Stimulated activated CD4-positive, alpha-beta T cell treated with anti-CD3 and anti-CD28 coated beads, Interleukin-2, amount 100 ng/mL, for 48 hours (primary cell): ENCODE data around the gene SDC3.

Experiments
- DNase-seq, 2 donors: peaks; one replicate each; pipeline ENCODE4 v3.0.0-alpha.2; 2020

The SDC3 gene

GRCh38 chr1:30887485-30888315, 20.9 kb downstream of the SDC3 start:
- DNase-seq = no peak

- no peak for DNase-seq
Measured at GRCh38 chr1:30886710-30887428, 21.7 kb downstream of the SDC3 start.

DNA sequence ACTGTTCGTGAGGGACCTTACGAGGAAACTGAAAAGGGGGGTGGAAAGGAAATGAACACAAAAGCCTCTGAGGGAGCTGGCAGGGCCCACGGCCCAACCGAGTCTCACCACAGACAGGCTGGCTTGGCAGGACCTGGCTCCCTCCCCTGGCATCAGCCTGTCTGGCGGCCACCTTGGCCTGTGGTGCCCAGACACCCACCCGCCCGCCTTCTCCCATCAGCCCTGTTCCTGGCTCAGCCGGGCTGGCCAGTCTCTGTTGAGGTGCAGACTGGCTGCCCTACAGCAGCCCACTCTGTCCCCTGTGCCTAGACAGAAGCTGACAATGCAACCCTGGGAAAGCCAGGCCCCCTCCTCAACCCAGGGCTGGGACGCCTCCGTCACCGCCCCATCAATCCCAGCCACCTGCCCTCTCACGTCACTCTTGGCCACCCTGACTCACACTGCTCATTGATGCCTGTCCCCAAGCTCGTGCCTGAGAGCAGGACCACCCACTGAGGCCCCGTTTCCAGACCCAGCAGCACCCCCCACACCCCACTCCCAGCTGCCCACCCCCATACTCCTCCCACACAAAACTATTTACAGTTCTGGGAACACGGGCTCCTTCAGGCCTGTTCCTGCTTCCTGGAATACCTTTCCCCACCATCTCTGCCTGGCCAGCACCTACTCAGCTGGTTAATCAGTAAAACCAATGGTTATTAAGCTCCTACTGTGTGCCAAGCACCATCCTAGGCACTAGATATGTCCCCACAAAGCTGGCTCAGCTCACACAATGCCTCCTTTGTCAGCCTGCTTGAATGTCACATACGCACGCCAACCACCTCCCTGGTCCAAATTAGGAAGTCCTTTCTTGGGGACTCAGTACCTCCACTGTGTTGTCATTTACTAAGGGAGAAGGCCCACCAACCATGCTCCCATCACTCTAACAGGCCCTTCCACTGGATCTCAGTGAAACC, 22.7 kb downstream of the SDC3 start:
- no peak for DNase-seq

DNA sequence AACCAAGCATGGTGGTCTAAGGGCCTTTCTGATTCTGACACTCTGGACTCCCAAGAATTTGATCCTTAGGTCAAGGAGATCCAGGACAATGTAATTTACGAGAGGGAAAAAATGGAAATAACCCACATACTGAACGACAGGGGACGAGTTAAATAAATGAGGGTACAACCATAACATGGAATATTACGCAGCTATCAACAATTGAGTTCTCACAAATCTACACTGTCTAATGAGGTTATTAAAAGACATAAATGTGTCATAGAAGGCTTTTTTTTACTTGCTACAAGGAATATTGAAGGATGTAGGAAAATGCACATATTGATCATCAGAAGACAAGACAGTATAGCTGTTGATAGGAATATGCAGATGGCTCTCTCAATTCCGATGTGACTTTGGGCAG, 23.8 kb downstream of the SDC3 start:
- no peak for DNase-seq

- no peak for DNase-seq
Measured at GRCh38 chr1:30883389-30884172, 25.0 kb downstream of the SDC3 start.

DNA sequence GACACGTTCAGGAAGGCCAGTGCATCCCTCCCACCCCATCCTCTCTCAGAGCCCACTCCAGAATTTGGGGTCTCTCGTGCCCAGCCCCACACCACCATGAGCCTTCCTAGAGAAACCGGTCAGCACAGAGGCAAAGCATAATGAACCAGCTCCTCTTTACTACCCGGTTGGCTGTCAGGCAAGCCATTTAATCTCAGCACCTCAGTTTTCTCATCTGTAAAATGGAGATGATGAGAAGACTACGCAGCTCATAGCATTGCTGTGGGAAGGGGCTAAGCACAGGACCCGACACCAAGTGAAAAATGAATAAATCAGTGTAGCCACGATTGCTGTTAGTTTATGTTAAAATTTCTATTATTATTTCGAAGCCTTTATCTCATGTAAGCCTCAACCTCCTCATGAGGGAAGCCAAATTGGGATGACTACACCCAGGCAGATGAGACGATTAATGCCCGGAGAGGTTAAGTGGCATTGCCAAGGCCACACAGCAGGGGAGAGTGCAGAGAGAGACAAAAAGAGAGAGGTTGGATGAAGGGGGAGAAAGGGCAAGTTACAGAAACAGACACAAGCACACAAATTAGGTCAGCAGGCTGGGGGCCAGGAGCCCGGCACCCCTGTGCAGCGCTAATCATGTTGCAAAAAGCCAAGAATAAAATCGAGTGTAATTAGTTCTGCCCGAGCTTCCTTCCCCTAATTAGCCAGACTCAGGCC, 25.7 kb downstream of the SDC3 start:
- no peak for DNase-seq

GRCh38 chr1:30881319-30882181, 27.0 kb downstream of the SDC3 start:
- no peak for DNase-seq

GRCh38 chr1:30880678-30881318, 27.8 kb downstream of the SDC3 start:
- DNase-seq = no peak

- DNase-seq = no peak
Measured at GRCh38 chr1:30879940-30880677, 28.4 kb downstream of the SDC3 start.

GRCh38 chr1:30879126-30879786, 29.3 kb downstream of the SDC3 start:
- DNase-seq = no peak

DNA sequence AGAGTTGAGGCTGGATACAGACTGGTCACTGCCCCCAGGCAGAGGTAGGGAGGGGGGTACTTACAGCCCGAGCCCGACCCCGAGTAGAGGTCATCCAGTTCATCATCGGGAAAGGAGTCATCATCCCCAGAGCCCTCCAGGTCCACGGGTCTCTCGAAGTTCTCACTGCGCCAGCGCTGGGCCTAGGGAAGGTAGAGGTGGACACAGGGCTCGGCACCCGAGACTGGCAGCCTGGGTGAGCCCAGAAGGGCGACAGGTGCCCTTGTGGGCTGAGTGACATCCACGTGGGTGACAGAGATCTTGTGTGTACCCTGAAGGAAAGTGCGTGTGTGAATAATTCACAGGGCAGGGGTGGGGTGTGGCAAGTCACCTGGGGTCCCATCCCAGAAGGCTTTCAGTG, 30.0 kb downstream of the SDC3 start:
- no peak for DNase-seq

GRCh38 chr1:30878016-30878415, 30.5 kb downstream of the SDC3 start:
- DNase-seq = no peak

- DNase-seq = no peak
Measured at GRCh38 chr1:30877205-30877912, 31.2 kb downstream of the SDC3 start.

DNA sequence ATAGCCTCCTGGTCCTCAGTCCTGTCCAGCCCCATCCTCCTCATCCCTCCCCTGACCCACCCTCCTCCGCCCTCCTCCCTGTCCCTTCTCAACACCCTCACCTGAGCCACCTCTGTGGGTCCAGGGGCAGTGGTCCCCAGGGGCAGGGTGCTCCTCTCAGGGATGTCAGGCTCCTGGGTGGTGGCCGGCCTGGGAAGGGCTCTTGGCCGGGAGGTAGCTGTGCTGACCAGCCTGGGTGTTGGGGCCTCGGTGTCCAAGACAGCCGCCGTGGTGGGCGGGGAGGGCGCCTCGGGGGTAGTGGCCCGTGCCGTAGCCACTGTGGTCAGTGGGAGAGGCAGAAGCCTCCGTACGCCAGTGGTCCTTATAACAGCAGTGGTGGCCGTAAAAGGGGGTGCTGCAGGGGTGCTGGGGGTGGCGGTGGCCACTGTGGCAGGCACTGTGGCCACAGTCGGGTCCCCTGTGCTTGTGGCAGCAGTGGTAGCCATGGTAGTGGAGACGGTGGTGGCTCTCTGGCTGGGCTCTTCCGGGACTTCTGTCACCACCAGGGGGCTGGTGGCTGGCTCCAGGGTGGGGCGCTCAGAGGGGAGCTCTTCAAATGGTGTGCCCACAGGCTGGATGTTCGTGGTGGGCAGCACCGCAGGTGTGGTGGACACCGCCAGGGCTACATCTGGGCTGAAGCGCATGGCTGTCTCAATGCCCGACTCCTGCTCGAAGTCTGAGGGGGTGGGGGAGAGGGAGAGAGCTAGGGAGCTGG, 31.9 kb downstream of the SDC3 start:
- DNase-seq = no peak

GRCh38 chr1:30875916-30876315, 32.6 kb downstream of the SDC3 start:
- DNase-seq = no peak

DNA sequence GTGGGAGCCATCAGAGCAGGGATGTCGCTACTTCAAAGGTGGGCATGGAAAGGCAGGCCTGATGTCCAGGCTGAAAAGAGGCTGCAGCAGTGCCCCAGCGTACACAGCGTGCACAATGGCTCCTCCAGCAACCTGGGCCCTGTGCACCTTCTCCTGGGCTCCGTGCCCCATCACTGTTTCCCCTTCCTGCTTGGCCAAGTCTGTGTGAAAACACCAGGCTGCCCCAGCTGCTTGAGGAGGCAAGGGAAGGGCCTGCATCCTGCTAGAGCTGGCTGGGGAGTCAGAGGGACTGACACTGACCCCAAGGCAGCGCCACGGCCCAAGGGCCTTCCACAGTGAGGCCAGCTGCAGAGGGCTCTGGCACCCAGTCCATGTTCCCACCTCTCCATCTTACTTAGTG, 33.4 kb downstream of the SDC3 start:
- no peak for DNase-seq

DNA sequence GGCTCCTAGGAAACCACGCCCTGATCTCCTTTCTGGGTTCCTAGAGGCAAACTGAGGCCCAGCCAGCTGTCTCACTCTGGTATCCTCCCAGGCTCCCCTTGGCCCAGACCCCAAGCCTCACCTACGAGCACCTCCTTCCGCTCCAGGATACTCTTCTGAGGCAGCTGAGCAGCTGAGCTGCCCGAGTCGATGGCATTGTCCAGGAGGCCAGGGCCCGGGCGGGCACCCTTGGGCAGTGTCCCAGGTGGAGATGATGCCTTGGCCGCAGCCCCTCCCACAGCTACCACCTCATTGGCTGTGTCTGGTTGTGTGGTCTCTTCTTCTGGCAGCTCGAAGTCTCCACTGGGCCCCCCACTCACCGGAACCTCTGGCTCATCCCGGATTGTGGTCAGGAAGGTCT, 34.4 kb downstream of the SDC3 start:
- DNase-seq = no peak

DNA sequence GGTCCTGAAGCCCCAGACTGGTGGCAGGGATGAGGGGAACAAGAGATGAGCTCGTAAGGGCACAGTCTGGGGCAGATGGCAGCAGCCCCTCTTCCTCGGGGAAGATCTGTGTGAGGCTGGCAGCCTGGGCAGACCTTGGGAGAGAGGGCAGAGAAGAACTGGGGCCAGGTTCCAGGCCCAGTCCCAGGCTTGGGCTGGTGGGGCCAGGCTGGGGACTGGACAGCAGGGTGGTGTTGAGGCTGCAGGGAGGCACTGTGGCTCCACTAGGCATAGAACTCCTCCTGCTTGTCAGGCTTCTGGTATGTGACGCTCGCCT, 35.7 kb downstream of the SDC3 start:
- DNase-seq = no peak
